Neural progenitor cell (in vitro differentiated cells): ENCODE measurements around the gene FNDC11.

ENCODE experiments used
- CTCF ChIP-seq: fragments of 200-600 bp; sonication (generic); IDR thresholded peaks from 2 replicates; pipeline ENCODE4 v1.5.1; 2017; ENCODE audit warnings: antibody characterized with exemption, mild to moderate bottlenecking
- EZH2phosphoT487 ChIP-seq: fragments of 200-600 bp; sonication (generic); IDR thresholded peaks from 2 replicates; pipeline ENCODE4 v1.6.1; 2017; ENCODE audit warnings: antibody characterized with exemption

GRCh38 chr20:63521602-63522001 is 32.4 kb upstream of the FNDC11 start:
- peak; percentile 14 for TF ChIP-seq CTCF
- no peak for TF ChIP-seq EZH2phosphoT487
